ENCODE data around the gene SMIM3.
"Not testable (repeated sequence)": the region's sequence is repeated elsewhere in the genome, so short reads cannot be mapped to it uniquely, and the experiment has no call there.

SMIM3 gene

GRCh38 chr5:150845185-150845859 lies 66.8 kb downstream of the SMIM3 start:
- H3K4ac ChIP-seq (ENCODE audit: low read length); H3K9me3 ChIP-seq (replicated peaks in 1 of 2; ENCODE audit: control insufficient read depth in 2 of 2, insufficient read depth in 1 of 2, low read depth in 1 of 2, low read length in 2 of 2); H3K4me3 ChIP-seq (ENCODE audit: low read length in 2 of 2); H3K27ac ChIP-seq (replicated peaks; ENCODE audit: low read length); DNase-seq (ENCODE audit: low spot score); H4K8ac ChIP-seq (ENCODE audit: low read depth, low read length); H3K79me1 ChIP-seq (ENCODE audit: low read depth, low read length); H3K23ac ChIP-seq (ENCODE audit: low read depth, low read length, poor library complexity); H2BK5ac ChIP-seq (ENCODE audit: low read length); H2BK12ac ChIP-seq (ENCODE audit: low read length); H3K36me3 ChIP-seq (replicated peaks in 1 of 2; ENCODE audit: control insufficient read depth in 2 of 2, insufficient read depth in 2 of 2, low read length in 2 of 2); H4K91ac ChIP-seq (ENCODE audit: low read depth, low read length, poor library complexity); H3K4me2 ChIP-seq (ENCODE audit: insufficient read depth, low read length, poor library complexity, severe bottlenecking); H2BK120ac ChIP-seq (ENCODE audit: low read depth, low read length); H2BK15ac ChIP-seq (ENCODE audit: low read length); H3K14ac ChIP-seq (ENCODE audit: low read length); H3K9ac ChIP-seq (ENCODE audit: low read depth, low read length, poor library complexity); H3K27me3 ChIP-seq (ENCODE audit: control insufficient read depth in 3 of 3, insufficient read depth in 3 of 3, low read depth in 1 of 3, low read length in 3 of 3); H2AK5ac ChIP-seq (ENCODE audit: low read depth, low read length); H3K4me1 ChIP-seq (ENCODE audit: control insufficient read depth in 2 of 2, insufficient read depth in 1 of 2, low read depth in 1 of 2, low read length in 2 of 2); H3K18ac ChIP-seq (ENCODE audit: low read length); H2AFZ ChIP-seq (ENCODE audit: low read length): not testable (repeated sequence)
- WGBS, 2 donors (ENCODE audit: extremely low coverage in 2 of 2, insufficient read length in 2 of 2, insufficient replicate concordance in 1 of 2): no CpG with 5 or more reads among the region's 32 CpGs

- H2AFZ ChIP-seq (ENCODE audit: low read length); DNase-seq (ENCODE audit: low spot score); H2BK5ac ChIP-seq (ENCODE audit: low read length); H3K27me3 ChIP-seq (ENCODE audit: control insufficient read depth in 3 of 3, insufficient read depth in 3 of 3, low read depth in 1 of 3, low read length in 3 of 3); H3K4ac ChIP-seq (ENCODE audit: low read length); H3K27ac ChIP-seq (replicated peaks; ENCODE audit: low read length); H3K23ac ChIP-seq (ENCODE audit: low read depth, low read length, poor library complexity); H2BK15ac ChIP-seq (ENCODE audit: low read length); H3K4me2 ChIP-seq (ENCODE audit: insufficient read depth, low read length, poor library complexity, severe bottlenecking); H3K4me1 ChIP-seq (ENCODE audit: control insufficient read depth in 2 of 2, insufficient read depth in 1 of 2, low read depth in 1 of 2, low read length in 2 of 2); H3K18ac ChIP-seq (ENCODE audit: low read length); H4K91ac ChIP-seq (ENCODE audit: low read depth, low read length, poor library complexity); H3K9ac ChIP-seq (ENCODE audit: low read depth, low read length, poor library complexity); H3K14ac ChIP-seq (ENCODE audit: low read length); H2AK5ac ChIP-seq (ENCODE audit: low read depth, low read length); H4K8ac ChIP-seq (ENCODE audit: low read depth, low read length); H3K36me3 ChIP-seq (replicated peaks in 1 of 2; ENCODE audit: control insufficient read depth in 2 of 2, insufficient read depth in 2 of 2, low read length in 2 of 2); H3K4me3 ChIP-seq (ENCODE audit: low read length in 2 of 2); H3K79me1 ChIP-seq (ENCODE audit: low read depth, low read length); H2BK120ac ChIP-seq (ENCODE audit: low read depth, low read length); H3K9me3 ChIP-seq (replicated peaks in 1 of 2; ENCODE audit: control insufficient read depth in 2 of 2, insufficient read depth in 1 of 2, low read depth in 1 of 2, low read length in 2 of 2); H2BK12ac ChIP-seq (ENCODE audit: low read length): not testable (repeated sequence)
- WGBS, 2 donors (ENCODE audit: extremely low coverage in 2 of 2, insufficient read length in 2 of 2, insufficient replicate concordance in 1 of 2): no CpG with 5 or more reads among the region's 3 CpGs
These were observed 67.7 kb downstream of the SMIM3 start, which contains the start of gene IRGM for GRCh38 chr5:150846308-150846653. Gene IRGM (plus strand): TSS chr5:150846521. CDS start chr5:150848124, 1,603 bp downstream.

All from neuronal stem cell (in vitro differentiated cells).